K562 (cell line): ENCODE results near the gene DCAF15. TPM values are rescaled to one million over a fixed set of nuclear protein-coding genes. Genes with fewer than 3 reads are reported as not detected.
A peak's percentile ranks its signal among the peaks of the same experiment; 100 is the strongest.

Experiments used
- CLOCK ChIP-seq: fragments of 250-450 bp; sonication (Bioruptor Pico); IDR thresholded peaks from 2 replicates; pipeline ENCODE4 v1.4.0; 2020; ENCODE audit warnings: mild to moderate bottlenecking, moderate library complexity, borderline replicate concordance
- GABPB2 ChIP-seq: fragments of 250-450 bp; sonication (Bioruptor Pico); conservative IDR thresholded peaks from 2 replicates; pipeline ENCODE4 v1.5.1; 2021; ENCODE audit warnings: mild to moderate bottlenecking
- JUN ChIP-seq, 2 experiments: sonication (generic) in 1 of 2; formaldehyde crosslinking in 1 of 2; IDR thresholded peaks; 2 replicates each; pipeline versions ENCODE4 v1.6.1 to v1.8.0; 2012 to 2022; ENCODE audit warnings: borderline replicate concordance in 2 of 2, mild to moderate bottlenecking in 2 of 2, improper control_type of control experiment in 1 of 2, low read depth in 1 of 2, low read length in 1 of 2, missing genetic modification reagents in 1 of 2
- NFIC ChIP-seq: fragments of 450-650 bp; IDR thresholded peaks from 2 replicates; pipeline ENCODE4 v1.6.1; 2017; ENCODE audit warnings: mild to moderate bottlenecking, inconsistent platforms
- SETDB1 ChIP-seq: IDR thresholded peaks from one replicate; pipeline ENCODE4 v1.6.1; 2012; ENCODE audit warnings: low read length, control low read depth, inconsistent platforms
- TCF7L2 ChIP-seq: fragments of 150-350 bp; IDR thresholded peaks from 2 replicates; pipeline ENCODE4 v1.6.1; 2016; ENCODE audit warnings: low read depth, mild to moderate bottlenecking, low read length, moderate library complexity
- ZKSCAN8 ChIP-seq: fragments of 200-800 bp; sonication (Bioruptor generic); IDR thresholded peaks from 2 replicates; pipeline ENCODE4 v1.6.1; 2016; ENCODE audit warnings: missing genetic modification characterization, missing compliant biosample characterization
- ZNF407 ChIP-seq: fragments of 450-650 bp; IDR thresholded peaks from 2 replicates; pipeline ENCODE4 v1.6.1; 2016; ENCODE audit warnings: low read depth
- ZNF583 ChIP-seq: fragments of 250-450 bp; sonication (Bioruptor Pico); IDR thresholded peaks from 2 replicates; pipeline ENCODE4 v1.4.0; 2020
- ZNF609 ChIP-seq: sonication (generic); formaldehyde crosslinking; IDR thresholded peaks from 2 replicates; pipeline ENCODE4 v1.8.1; 2023; ENCODE audit warnings: missing genetic modification reagents, mild to moderate bottlenecking, borderline replicate concordance
- polyA plus RNA-seq, 8 experiments: library from polyadenylated mRNA; depleted of rRNA in 4 of 8; stranded (reverse) in 5 of 8; unstranded in 3 of 8; fragments of >200 nt; fragmentation: Nextera tagmentation in 2 of 8; fragmentation: Illumina TruSeq in 1 of 8; extraction: Ambion mirVana in 2 of 8; extraction: Trizol in 1 of 8; gene quantifications; 2 replicates each; pipeline versions ENCODE4 v1.2.1 to v1.2.3, GENCODE V29; 2011 to 2014; ENCODE audit warnings: inconsistent platforms in 1 of 8, missing spikeins in 1 of 8
- total RNA-seq, 7 experiments: library from RNA; depleted of rRNA in 6 of 7; stranded (reverse); fragments of >200 nt in 6 of 7; fragmentation: Illumina TruSeq in 2 of 7; extraction: Trizol in 2 of 7; gene quantifications; 2 replicates each; pipeline versions ENCODE4 v1.2.1 to v1.2.3, GENCODE V29; 2011 to 2021; ENCODE audit warnings: low replicate concordance in 1 of 7

DCAF15 gene
- total and polyA plus RNA-seq, 9 of the 15 experiments (the other 6 are each of a cell fraction or from before 2014, with no cell fraction given) = 0.17 to 68.5 (median 27.7) TPM

- TF ChIP-seq CLOCK = no peak
- TF ChIP-seq ZNF609 (CRISPR knock-in tag) = peak; percentile 90; the same call in 1 of the 2 replicates
- TF ChIP-seq ZKSCAN8 = no peak
- no peak; the same call in 1 of the 2 replicates for TF ChIP-seq ZNF407
- TF ChIP-seq TCF7L2 = no peak
- TF ChIP-seq SETDB1 = no peak
- TF ChIP-seq ZNF583 (CRISPR knock-in tag) = peak; percentile 66; the same call in 1 of the 2 replicates
- 0 out of 2 replicates have a peak, but pooled peaks have one; percentile 37 for TF ChIP-seq GABPB2 (CRISPR knock-in tag)
- peak; percentile 89 for TF ChIP-seq NFIC
- TF ChIP-seq JUN (IDR thresholded peaks at IDR 0.05; ENCODE audit: borderline replicate concordance, low read depth, low read length) = peak; percentile 92
- 0 out of 2 replicates have a peak, but pooled peaks have one; percentile 88 for TF ChIP-seq JUN (CRISPR knock-in tag; IDR thresholded peaks at IDR 0.05; ENCODE audit: borderline replicate concordance)
These were observed 54.7 kb downstream of the DCAF15 start (continued) for GRCh38 chr19:14006766-14007562.
